ENCODE measurements around the gene DSTYK.

DSTYK gene

DNA sequence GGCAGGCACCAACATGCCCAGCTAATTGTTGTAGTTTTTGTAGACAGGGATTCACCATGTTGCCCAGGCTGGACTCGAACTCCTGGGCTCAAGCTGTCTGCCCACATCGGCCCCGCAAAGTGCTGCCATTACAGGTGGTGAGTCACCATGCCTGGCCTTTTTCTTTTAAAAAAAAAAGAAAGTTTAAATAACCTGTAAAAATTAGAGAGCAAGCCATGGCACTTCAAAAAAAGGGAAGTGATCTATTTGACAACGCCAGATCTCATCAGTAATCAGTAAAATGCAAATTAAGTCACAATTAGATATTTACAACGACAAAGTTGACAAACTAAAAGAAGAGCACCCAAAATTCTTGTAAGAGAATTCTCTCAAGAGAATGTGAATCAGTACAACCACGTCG lies 86.8 kb downstream of the DSTYK start:
- TF ChIP-seq, protein P1, sequence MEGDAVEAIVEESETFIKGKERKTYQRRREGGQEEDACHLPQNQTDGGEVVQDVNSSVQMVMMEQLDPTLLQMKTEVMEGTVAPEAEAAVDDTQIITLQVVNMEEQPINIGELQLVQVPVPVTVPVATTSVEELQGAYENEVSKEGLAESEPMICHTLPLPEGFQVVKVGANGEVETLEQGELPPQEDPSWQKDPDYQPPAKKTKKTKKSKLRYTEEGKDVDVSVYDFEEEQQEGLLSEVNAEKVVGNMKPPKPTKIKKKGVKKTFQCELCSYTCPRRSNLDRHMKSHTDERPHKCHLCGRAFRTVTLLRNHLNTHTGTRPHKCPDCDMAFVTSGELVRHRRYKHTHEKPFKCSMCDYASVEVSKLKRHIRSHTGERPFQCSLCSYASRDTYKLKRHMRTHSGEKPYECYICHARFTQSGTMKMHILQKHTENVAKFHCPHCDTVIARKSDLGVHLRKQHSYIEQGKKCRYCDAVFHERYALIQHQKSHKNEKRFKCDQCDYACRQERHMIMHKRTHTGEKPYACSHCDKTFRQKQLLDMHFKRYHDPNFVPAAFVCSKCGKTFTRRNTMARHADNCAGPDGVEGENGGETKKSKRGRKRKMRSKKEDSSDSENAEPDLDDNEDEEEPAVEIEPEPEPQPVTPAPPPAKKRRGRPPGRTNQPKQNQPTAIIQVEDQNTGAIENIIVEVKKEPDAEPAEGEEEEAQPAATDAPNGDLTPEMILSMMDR (IDR thresholded peaks at IDR 0.05; ENCODE audit: low read depth, low read length, missing control alignments) = no peak
- Histone ChIP-seq H3K27ac (no peak overlapping the region), H3K36me3 (replicated peaks) (no peaks in the 10 kb centered on the region), H3K27me3 (replicated peaks) (no peaks in the 10 kb centered on the region), H3K4me3 (ENCODE audit: low read depth, low read length) (no peak overlapping the region)
- in situ Hi-C loops (cut with HindIII; ENCODE audit: low pct_ligation_motif_present, low sequenced_read_pairs) = no loop called here
- DNase-seq = no peak

DNA sequence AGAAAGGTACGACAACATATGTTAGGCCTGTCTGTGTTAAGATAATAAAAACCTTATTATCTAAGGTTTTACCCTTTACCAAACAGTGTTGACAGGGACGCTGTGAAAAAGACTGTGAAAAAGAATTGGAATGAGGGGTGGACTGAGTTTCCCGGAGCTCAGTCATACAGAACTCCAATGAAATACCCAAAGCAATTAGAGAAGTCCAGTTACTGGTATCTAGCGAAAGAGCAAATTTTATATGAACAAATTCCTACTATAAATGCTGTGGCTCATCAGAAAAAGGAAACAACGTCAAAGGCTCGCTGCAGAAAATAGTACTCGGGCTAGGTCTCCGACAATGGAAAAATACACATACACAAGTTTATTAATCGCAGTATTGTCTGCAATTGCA lies 89.0 kb downstream of the DSTYK start:
- H3K27me3 ChIP-seq (replicated peaks) = no peaks in the 10 kb centered on the region
- peak overlapping the region; percentile 98 for H3K27ac ChIP-seq
- in situ Hi-C loops (cut with HindIII; ENCODE audit: low pct_ligation_motif_present, low sequenced_read_pairs) = no loop called here
- DNase-seq = no peak
- H3K36me3 ChIP-seq (replicated peaks) = no peaks in the 10 kb centered on the region
- TF ChIP-seq, protein P1 (IDR thresholded peaks at IDR 0.05; ENCODE audit: low read depth, low read length, missing control alignments) = no peak
- peak overlapping the region; percentile 100 for H3K4me3 ChIP-seq (ENCODE audit: low read depth, low read length)

DNA sequence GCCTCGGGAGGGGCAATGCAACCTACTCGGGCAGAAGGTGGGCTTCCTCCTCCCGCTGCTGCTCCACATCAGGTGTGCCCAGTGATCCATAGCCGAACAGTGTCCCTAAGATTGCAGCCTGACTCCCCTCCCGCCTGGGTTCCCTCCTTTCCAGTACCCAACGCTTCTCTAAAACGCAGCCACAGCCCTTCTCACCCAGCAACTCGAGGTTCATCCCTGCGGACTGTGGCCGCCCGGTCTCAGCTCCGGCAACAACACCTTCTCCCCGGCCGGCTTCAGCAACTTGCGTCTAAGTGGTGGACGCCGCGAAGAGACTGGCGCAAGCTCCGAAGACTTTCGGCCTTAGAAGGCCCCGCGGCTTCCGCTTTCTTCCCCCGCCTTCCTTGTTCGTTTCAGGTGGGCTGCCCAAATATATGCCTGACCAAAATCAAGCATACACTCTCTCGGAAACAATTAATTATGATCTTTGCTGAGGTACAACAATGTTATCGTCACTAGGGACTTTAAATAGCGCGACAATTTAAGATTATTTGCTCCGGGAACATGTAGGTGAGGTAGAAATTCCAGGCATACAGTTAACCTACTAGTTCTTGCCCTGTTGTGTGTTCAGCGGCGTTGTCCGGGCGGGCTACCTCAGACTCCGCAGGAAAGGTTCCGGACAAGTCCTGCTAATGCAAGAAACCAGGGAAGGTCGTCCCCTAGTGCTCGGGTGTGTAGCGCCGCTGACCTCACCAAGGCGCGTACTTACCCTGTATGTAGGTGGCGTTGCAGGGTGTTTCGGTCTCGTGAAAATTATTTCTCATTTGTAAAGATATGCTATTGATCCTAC lies 89.6 kb downstream of the DSTYK start, which contains the start of gene RBBP5:
Gene RBBP5, minus strand, starts transcription at position 319 of the 829 bp plus-strand sequence. Its CDS starts 105 bp downstream, at position 214.
- H3K36me3 ChIP-seq (replicated peaks) = no peaks in the 10 kb centered on the region
- H3K27me3 ChIP-seq (replicated peaks) = no peaks in the 10 kb centered on the region
- peak; percentile 97 for DNase-seq
- H3K27ac ChIP-seq = peak within 1 kb of the TSS; percentile 98
- peak within 1 kb of the TSS; percentile 100 for H3K4me3 ChIP-seq (ENCODE audit: low read depth, low read length)
- TF ChIP-seq, protein P1 (IDR thresholded peaks at IDR 0.05; ENCODE audit: low read depth, low read length, missing control alignments) = peak; percentile 89
- in situ Hi-C loops (cut with HindIII; ENCODE audit: low pct_ligation_motif_present, low sequenced_read_pairs) = no loop called here

DNA sequence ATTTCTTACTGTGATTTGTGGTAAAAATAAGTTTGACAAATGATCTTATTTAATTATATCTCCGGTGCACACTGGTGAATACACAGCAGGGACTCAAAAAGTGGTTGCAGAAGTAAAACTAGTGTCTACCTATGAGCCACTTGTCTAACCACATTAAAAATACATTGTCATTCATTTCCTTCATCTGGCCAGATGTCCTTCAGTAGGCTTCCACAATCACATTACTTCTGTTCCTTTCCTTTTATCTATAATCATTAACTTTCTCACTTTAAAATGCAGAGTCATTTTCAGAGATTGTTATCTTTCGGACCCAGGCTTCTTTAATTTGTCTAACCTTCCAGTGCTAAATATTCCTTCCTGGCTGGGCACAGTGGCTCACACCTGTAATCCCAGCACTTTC lies 92.8 kb downstream of the DSTYK start:
- TF ChIP-seq, protein P1 (IDR thresholded peaks at IDR 0.05; ENCODE audit: low read depth, low read length, missing control alignments) = no peak
- in situ Hi-C loops (cut with HindIII; ENCODE audit: low pct_ligation_motif_present, low sequenced_read_pairs) = no loop called here

DNA sequence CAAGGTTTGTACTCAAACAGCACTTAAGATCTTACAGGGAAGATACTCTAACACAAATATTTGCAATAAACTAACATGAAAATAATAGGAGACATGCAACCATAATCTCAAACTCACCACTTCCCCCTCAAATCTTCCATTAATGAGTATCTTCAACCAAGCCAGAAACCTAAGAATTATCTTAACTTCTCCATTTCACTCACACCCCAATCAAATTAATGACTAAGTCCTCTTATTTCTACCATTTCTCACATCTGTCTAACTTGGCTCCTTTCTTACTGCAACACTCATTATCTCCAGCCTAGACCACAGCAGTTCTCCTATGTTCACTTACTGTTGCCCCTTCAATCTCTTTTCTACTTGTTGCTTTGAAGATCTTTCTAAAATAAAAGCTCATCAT lies 100.1 kb downstream of the DSTYK start:
- Histone ChIP-seq H3K27ac (no peak overlapping the region), H3K36me3 (replicated peaks) (peaks cover 3% of the 10 kb centered on the region), H3K27me3 (replicated peaks) (no peaks in the 10 kb centered on the region), H3K4me3 (ENCODE audit: low read depth, low read length) (no peak overlapping the region)
- TF ChIP-seq, protein P1 (IDR thresholded peaks at IDR 0.05; ENCODE audit: low read depth, low read length, missing control alignments) = no peak
- no peak for DNase-seq
- in situ Hi-C loops (cut with HindIII; ENCODE audit: low pct_ligation_motif_present, low sequenced_read_pairs) = no loop called here

More for the DNA sequence above, 92.8 kb downstream of the DSTYK start:
- H3K27me3 ChIP-seq (replicated peaks) = no peaks in the 10 kb centered on the region
- DNase-seq = no peak
- no peak overlapping the region for H3K27ac ChIP-seq
- H3K36me3 ChIP-seq (replicated peaks) = no peaks in the 10 kb centered on the region
- H3K4me3 ChIP-seq (ENCODE audit: low read depth, low read length) = no peak overlapping the region
